A673 (cell line): ENCODE data around the gene RAPGEF2.

Experiments
- CTCF ChIP-seq: fragments of 300-800, 200-600 bp; sonication (generic); conservative IDR thresholded peaks from 2 replicates; pipeline ENCODE4 v1.5.1; 2017; ENCODE audit warnings: low read depth, mild to moderate bottlenecking, antibody characterized with exemption, low read length, moderate library complexity, mixed read lengths
- EZH2 ChIP-seq: fragments of 200-600 bp; sonication (generic); IDR thresholded peaks from 2 replicates; pipeline ENCODE4 v1.6.1; 2017; ENCODE audit warnings: borderline replicate concordance, low read depth, mild to moderate bottlenecking, mixed read lengths, antibody characterized with exemption, low read length; ENCODE audit not compliant: poor library complexity, severe bottlenecking

- no peak for TF ChIP-seq CTCF
- TF ChIP-seq EZH2 = no peak
These were observed 23.8 kb downstream of the RAPGEF2 start for GRCh38 chr4:159126716-159127115.
